NCI-H2107 treated with DMSO at 0.1 percent for 48 hours (cell line): Measurements from ENCODE around the gene RYR2.
A peak's percentile ranks its signal among the peaks of the same experiment; 100 is the strongest.
"Not testable (repeated sequence)": the region's sequence is repeated elsewhere in the genome, so short reads cannot be mapped to it uniquely, and the experiment has no call there.

ENCODE experiments used
- DNase-seq: peaks from one replicate; lab custom pipeline; 2025; ENCODE audit not compliant: unreplicated experiment; lab: John Stamatoyannopoulos, UW

Gene RYR2

DNA sequence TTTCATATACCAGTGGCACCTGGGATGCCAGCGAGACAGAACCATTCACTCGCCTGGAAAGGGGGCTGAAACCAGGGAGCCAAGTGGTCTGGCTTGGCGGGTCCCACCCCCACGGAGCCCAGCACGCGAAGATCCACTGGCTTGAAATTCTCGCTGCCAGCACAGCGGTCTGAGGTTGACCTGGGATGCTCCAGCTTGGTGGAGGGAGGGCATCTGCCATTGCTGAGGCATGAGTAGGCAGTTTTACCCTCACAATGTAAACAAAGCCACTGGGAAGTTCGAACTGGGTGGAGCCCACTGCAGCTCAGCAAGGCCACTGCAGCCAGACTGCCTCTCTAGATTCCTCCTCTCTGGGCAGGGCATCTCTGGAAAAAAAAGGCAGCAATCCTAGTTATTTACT lies 778.6 kb downstream of the RYR2 start:
- not testable (repeated sequence) for DNase-seq

DNA sequence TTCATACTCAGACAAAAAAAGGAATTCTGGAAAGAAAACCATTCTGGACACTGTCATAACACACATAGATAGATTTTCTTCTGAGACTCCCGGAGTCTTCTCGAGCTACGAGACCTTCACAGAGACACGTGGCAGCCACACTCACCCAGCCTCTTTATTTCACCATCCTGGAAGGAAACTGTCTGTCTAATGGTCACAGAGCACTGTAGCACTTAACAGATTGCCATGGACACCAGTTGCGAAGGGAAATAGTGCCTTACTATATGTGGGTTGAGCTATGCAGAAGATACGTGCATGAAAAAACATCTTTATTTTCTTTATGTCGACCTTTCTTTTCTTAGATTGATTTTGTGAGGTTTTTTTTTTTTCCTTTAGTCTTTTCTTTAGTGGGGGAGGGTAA lies 790.9 kb downstream of the RYR2 start:
- no peak for DNase-seq

DNA sequence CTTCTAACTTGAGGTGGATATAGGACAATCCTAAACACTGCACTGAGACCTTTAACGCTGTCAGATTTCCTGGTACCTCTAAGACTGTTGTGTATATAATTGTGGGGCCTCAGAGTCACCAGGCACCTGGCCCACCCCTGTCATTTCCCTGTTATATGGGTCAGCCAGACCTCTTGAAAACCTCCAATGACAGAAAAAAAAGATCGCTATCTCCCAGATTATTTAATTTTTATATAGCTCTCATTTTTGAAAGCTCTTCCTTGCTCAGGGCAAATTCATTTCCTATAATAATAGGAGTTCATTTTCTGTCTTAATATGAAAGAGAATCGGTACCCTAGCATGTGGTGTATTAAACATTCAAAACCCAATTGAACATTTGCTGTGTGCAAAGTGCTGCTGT lies 792.1 kb downstream of the RYR2 start:
- no peak for DNase-seq

DNA sequence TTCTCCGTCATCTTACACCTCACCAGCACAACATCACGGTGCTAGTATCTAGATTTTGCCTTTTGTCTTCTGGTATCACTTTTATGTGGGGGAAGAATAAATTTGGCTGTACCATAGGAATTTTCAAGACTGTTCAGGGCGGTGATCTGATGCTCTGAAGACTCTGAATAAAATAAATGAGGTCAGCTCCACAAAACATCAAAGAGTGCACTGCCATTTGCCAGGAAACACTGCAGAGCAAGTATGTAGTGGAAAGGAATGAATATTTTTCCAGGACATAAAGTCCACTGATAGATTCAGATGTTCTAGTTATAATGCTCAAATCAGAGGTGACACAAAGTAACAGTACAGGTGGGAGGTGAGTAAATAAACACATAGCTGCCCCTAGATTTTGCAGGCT lies 792.5 kb downstream of the RYR2 start:
- DNase-seq, result no peak

DNA sequence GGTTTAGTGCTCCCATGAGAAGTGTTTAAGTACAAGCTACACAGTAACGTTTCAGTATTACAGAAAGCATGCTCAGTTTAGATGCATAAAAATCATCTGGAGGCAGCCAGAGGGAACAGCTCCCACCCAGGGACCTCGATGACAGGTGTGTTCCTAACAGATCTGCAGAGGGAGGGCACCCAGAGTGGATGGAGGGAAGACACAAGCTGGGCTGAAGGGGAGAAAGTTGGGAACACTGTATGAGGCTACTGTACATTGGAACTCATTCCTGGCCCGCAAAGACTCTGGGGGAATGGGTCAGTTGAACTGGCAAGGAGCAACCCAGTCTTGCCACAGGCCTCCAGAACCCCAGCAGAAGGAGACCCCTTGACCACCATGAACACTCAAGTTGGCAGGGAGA lies 796.3 kb downstream of the RYR2 start:
- DNase-seq, result no peak

DNA sequence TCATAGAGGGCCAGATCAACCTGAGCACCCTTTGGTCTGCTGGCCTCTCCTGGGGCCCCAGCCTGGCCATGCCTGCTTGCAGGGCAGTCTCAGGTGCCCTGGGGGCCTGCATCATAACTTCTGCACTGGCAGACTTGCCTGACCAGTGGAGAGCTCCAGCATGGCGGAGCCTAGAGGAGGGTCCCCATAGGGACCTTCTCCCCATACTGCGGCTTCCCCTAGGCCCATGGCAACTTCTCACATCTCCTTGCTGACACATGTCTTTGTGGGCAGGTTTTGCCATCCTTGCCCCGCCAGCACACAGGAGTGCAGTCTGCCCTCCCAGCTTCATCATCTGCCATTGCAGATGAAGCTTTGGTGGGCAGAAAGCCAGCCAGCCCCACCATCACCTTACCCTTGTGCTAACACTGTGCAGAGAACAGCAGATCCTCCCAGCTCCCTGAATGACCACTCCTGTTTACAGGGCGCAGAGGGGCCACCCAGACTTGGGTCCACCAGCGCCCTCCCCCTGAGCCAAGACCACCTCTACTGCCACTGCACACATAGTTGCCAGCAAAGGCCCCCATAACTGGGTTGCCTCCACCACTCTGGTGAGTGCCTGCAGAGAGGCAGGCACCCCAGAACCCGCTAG lies 797.0 kb downstream of the RYR2 start:
- DNase-seq, result no peak

DNA sequence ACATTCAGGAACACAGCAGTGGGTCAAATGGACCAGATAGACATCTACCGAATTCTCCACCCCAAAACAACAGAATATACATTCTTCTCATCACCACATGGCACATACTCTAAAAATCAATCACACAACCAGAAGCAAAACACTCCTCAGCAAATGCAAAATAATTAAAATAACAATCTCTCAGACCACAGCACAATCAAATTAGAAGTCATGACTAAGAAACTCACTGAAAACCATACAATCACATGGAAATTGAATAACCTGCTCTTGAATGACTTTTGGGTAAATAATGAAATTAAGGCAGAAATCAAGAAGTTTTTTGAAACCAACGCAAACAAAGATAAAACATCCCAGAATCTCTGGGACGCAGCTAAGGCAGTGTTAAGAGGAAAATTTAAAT lies 799.5 kb downstream of the RYR2 start:
- no peak for DNase-seq

DNA sequence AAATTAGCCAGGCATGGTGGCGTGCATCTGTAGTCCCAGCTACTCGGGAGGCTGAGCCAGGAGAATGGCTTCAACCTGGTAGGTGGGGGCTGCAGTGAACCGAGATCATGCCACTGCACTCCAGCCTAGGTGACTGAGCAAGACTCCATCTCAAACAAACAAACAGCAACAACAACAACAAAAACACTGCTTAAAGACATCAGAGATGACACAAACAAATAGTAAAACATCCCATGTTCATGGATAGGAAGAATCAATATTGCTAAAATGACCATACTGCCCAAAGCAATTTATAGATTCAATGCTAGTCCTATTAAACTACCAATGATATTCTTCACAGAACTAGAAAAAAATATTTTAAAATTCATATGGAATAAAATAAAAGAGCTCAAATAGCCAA lies 801.5 kb downstream of the RYR2 start:
- DNase-seq, result not testable (repeated sequence)

DNA sequence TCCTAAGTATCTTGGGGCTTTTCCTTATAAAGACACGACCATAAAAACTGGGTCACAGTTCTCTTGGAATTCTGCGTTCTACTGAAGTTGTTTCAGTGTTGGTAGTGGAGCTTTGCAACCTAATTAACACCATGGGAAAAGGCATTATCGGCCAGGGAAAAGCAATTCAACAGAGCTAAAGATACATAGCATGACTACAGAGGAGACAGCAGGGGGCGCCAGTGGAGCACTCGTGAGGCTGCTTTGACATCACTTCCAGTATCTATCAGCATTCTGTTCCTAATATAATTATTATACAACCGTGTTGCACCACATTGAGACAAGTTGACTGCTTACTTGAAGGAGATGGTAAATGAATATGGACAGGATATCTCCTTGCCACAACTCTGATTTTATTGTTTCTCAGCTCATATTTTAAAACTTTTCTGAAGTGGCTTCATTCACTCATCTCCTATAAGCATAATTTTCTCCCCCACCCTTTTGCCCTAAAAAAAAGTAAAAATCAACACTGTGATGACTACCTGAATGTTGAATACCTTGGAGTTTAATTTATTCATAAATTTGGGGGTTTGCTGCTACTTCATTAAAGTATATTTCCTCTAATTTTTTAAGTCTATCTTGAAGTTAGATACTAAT lies 809.3 kb downstream of the RYR2 start:
- DNase-seq, result peak; percentile 23

DNA sequence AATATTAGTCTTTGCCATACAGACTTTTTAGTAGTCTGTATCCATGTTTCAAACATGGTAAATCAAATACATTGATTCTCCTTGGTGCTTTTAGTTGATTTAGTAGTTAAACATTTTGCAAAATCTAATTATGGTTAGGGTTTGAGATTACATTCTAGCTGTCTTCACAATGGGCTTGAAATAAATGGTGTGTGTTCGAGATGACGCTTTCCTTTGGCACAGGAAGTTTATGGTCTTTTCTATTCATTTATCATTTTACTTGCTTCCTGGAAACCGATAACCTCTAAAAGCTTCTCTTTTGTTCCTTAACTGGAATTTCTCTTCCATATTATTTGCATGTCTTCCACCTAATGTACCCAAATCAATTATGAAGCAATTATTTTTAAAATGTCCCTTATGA lies 810.4 kb downstream of the RYR2 start:
- no peak for DNase-seq

DNA sequence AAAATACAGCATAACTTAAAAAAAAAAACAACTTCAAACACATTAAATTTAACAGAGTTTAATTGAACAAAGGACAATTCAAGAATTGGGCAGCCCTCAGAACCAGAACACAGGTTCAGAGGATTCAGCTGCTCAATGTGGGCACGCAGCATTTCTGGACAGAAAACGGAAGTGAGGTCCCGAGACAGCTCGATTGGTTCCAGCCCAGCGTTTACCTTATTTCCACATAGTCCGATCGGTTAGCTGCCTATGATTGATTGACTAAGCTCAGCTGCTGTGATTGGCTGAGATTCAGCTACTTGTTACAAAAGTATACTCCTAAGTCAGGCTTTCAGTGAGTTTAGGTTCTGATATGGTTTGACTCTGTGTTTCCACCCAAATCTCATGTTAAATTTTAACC lies 815.5 kb downstream of the RYR2 start:
- DNase-seq, result no peak

DNA sequence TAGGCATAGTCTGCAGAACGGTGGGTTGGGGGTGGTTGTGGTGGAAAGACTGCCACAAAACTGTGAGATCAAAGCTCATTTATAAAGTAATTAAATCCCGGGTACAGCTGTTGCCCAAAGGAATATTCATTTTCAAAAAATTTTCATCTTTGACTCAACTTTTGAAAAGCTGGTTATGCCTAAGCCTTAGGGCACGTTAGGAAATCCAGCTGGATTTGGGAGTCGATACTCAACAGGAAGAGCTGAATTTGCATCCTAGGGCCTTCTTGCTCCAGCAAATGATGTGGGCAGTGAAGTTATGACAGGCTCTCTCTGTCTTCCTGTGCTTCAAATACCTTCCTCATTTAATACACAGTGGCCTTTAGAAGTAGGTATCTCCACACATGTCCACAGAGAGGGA lies 817.0 kb downstream of the RYR2 start:
- DNase-seq, result no peak

DNA sequence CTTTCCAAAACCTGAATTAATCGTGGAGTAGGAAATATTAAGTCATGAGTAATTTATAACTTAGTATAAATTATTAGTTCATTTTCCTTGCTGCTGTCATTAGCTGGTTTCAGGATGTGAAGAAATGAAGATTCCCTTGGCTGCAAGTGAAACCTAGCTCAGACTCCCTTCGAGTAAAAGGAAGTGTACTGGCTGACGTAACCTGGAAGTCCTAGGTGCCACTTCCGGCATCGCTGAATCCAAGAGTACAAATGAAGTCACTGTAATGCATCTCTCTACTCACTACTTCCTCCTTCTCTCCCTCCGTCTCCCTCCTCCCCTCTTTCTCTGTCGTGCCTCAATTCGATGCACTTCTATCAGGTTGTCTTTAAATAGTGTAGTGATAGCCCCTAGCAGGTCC lies 820.0 kb downstream of the RYR2 start:
- DNase-seq, result no peak

DNA sequence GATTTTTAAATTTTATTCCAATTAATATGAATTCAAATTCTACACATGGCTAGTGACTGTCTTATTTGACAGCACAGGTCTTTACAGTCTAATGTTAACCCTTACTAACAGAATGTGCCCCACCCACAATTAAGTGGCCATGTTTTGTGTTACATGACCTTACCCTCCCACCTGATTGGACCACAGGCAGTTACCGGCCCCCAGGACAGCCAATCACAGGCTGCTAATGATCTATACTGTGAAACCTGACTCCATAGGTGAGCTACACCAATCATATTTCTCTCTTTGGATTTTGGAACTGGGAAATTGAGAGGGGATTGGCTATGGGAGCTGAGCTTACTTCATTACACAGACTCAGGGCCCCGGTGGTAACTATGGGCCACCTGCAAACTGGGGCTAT lies 821.2 kb downstream of the RYR2 start:
- no peak for DNase-seq

DNA sequence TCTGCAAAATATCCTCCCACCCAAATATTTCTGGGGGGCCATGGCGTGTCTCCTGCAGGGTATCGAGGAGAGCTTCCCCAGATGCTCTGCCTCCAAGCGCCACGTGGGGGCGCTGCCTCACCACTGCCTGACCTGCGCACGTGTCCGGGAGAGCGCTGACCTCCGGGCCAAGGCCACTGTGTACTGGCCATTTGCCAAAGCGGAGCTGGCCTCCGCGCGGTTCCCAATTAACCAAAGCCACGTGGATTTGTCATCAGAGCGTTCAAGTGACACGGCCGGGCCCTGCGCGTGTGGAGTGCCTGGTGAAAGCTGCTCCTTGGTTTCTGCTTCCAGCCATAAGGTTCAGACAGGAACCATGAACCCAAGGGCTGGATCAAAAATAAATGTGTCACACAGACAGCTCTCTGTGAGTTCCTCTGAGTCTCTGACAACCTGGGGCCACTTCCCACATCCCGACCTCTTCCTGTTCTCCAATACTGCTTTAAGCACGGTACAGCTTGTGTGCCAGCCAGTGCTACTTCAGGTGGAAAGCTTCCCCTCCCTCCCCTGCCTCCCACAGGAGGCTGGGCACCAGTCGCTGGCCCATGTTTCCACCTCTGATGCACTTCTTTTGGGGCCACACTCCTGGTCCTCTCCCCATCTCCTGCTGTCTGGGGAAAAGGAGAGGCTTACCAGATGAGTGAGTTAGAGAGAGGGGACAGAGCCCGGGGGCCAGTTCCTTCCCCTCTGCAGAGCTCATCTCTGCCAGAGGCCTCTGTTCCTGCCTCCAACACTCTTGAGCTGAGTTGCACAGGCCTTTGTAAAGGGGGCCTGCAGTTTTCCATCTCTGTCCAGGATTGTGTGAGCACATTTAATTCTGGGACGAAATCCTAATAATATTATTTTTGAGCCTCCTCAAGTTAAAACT lies 822.6 kb downstream of the RYR2 start:
- no peak for DNase-seq

DNA sequence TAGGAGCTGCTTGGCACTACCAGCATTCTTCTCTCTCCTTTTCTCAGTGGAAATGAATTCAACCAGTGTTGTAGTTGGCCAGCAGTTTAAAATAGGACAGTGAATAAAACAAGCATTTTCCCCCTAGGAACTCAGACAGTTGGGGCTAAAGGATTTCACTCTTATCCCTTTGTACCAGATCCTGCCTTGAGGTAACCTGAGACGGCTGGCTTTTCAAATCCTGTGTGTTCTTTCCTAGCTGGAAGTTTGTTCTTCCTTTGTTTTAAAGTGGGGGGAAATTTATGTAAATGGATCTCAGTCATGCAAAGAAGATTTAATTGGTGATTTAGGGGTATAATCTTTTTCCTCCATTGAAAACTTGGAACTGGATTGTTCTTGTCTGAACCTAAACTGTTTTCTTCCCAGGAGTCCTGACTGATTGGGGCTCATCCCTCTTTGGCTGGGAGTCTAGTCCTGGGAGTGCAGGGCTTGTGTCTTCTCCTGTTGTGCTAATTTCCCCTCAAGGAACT lies 825.5 kb downstream of the RYR2 start:
- DNase-seq, result no peak

DNA sequence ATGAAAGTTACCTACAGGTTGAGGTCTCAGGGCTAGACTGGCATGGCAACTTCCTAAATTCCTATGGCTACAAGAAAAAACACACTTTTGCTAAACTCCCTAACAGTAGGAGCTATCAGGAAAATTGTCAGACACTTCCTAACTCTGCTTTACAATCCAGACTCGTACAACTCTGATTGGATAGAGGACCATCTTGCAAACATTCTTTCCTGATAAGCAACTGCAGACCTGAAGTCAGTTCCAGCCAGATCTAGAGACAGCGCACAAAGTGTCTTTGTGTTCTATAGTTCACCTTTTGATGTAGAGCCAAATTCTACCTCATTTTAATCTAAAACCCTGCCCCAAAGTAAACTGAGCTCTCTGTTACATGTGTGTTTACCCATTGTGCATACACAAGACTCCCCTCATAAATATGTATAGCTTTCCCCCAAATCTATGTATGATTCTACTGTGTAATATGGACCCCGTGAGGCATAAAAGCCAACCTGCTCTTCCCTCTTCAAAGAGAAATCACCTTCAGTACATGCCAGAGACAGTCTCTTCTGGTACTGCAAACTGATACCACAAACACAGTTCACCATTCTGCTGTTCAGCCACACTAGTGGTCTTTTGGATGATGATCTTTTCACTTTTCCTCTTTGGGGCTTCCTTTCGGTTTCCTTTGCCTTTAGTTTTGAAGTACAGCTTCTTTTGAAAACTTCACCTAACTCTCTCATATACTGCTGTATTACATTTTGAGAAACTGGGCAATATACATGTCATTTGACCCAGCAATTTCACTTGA lies 827.0 kb downstream of the RYR2 start:
- no peak for DNase-seq

DNA sequence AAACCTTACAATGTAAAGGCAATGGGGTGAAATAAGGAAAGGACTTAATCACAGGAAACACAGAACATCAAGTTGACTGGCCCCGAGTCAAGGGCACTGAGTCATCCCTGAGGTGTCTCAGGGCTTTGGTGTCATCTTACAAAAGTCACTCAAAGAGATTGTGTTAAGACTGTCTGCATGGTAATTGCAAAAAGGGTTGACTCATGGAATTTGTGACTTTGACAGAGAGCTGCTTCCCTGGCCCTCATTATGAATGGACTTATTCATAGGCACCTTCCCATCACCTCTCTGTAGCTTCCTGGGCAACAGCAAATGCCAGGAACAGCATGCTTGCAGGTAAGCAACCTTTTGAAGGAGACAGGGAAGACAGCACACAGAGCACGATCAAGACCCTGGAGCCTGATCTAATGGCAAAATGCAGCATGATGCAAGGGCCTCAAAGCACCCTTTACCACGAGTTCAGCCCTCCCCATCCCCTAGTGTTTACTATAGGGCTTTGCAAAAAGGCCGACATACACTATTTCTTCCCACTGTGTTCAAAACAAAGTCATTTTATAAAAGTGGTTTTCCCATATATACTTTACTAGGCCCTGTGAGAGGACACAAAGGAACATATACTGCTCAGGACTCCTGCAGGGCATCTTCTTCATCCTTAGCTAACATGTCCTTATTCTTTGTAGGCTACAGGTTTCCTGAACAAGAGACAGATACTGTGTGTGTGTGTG lies 831.7 kb downstream of the RYR2 start:
- no peak for DNase-seq

DNA sequence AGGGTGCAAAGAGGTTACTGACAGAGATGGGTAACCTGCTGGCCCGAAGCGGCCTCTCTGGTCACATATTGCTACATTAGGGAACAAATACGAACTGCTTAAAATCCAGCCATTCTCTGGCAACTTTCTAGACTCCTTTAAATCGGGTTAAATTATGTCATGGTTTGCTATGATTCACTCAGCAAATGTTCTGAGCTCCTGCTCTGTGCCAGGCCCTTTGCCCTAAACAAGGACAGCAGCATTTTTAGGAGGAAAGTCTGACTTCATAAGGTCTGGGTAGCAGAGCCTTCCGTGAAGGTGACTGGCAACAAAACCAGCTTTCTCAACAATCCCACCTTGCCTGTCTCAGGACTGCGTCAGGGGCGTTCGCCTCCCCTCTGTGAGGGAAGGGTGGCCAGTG lies 833.3 kb downstream of the RYR2 start:
- no peak for DNase-seq

DNA sequence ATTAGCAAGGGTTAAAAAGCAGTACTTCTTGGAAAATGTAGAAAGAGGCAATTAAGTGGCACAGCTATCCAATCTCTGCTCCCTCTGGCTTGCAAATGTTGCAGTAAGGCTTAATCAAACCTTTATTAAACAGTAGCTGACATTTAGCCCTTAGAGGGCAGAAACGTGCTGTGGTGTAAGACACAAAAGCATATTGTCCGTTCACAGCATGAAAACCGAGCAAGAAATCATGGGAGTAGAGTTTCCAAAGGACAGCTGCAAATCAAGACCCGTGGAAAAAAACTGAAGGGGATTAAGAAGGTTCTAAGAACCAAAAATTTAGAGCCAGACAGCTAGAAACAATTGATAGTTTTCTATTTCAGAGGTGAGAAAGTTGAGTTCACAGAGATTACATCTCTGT lies 835.6 kb downstream of the RYR2 start:
- DNase-seq, result no peak

DNA sequence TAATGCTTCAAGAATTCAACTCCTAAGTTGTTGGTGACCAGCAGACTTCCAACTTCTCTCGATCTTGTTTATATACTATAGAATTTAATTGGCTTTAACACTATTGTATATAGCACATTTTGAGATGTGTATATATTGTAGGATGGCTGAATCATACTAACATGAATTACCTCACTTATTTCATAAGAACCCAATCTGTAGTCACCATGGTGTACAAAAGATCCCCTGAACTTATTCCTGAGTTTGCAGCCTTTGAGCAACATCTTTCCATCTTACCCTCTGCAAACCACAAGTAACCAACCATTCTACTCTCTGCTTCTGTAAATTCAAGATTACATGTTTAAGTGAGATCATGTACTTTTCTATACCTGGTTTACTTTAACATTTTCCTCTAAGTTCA lies 836.4 kb downstream of the RYR2 start:
- DNase-seq, result no peak
